ENCODE results near the gene ST6GAL1. TPM values are rescaled to one million over a fixed set of nuclear protein-coding genes. Genes with fewer than 3 reads are reported as not detected.

The ST6GAL1 gene
- total and polyA plus RNA-seq, 2 experiments from 2014 or later = 17.6 to 65.1 TPM

DNA sequence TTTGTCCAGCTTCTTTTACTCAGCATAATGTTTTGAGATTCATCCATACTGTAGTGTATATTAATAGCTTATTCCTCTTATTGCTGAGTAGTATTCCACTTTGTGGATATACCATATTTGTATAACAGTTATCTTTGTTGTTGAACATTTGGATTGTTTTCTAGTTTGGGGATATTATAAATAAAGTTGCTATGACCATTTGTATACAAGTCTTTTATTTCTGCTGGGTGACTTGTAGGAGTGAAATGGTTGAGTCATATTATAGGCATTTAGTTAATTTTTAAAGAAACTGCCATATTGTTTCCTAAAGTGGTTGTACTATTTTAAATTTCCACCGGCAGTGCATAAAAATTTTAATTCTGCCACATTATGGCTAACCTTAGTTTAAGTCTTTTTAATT lies 155.6 kb downstream of the ST6GAL1 start:
- H3K4me2 ChIP-seq = no peak overlapping the region
- H3K27me3 ChIP-seq (ENCODE audit: insufficient read depth) = no peaks in the 10 kb centered on the region
- Mint-ChIP-seq H3K27me3 (ENCODE audit: insufficient read depth, low read depth, poor library complexity) (peaks cover 5% of the 10 kb centered on the region), H3K4me1 (peaks cover 13% of the 10 kb centered on the region), H3K4me3 (no peak overlapping the region), H3K36me3 (ENCODE audit: low read depth) (peaks cover 21% of the 10 kb centered on the region; the same call in 2 of the 3 replicates), H3K27ac (no peak overlapping the region), H3K9me3 (peaks cover 32% of the 10 kb centered on the region)
- H3K27ac ChIP-seq (ENCODE audit: low read depth) = no peak overlapping the region
- no peak overlapping the region for H3K4me3 ChIP-seq
- ATAC-seq (no peak), DNase-seq (ENCODE audit: low spot score) (no peak)
- TF ChIP-seq STAT1 (IDR thresholded peaks at IDR 0.05; ENCODE audit: unreplicated experiment) = no peak
- no peak for TF ChIP-seq EZH2 (IDR thresholded peaks at IDR 0.05; ENCODE audit: low read depth, unreplicated experiment)
- TF ChIP-seq, protein P1, sequence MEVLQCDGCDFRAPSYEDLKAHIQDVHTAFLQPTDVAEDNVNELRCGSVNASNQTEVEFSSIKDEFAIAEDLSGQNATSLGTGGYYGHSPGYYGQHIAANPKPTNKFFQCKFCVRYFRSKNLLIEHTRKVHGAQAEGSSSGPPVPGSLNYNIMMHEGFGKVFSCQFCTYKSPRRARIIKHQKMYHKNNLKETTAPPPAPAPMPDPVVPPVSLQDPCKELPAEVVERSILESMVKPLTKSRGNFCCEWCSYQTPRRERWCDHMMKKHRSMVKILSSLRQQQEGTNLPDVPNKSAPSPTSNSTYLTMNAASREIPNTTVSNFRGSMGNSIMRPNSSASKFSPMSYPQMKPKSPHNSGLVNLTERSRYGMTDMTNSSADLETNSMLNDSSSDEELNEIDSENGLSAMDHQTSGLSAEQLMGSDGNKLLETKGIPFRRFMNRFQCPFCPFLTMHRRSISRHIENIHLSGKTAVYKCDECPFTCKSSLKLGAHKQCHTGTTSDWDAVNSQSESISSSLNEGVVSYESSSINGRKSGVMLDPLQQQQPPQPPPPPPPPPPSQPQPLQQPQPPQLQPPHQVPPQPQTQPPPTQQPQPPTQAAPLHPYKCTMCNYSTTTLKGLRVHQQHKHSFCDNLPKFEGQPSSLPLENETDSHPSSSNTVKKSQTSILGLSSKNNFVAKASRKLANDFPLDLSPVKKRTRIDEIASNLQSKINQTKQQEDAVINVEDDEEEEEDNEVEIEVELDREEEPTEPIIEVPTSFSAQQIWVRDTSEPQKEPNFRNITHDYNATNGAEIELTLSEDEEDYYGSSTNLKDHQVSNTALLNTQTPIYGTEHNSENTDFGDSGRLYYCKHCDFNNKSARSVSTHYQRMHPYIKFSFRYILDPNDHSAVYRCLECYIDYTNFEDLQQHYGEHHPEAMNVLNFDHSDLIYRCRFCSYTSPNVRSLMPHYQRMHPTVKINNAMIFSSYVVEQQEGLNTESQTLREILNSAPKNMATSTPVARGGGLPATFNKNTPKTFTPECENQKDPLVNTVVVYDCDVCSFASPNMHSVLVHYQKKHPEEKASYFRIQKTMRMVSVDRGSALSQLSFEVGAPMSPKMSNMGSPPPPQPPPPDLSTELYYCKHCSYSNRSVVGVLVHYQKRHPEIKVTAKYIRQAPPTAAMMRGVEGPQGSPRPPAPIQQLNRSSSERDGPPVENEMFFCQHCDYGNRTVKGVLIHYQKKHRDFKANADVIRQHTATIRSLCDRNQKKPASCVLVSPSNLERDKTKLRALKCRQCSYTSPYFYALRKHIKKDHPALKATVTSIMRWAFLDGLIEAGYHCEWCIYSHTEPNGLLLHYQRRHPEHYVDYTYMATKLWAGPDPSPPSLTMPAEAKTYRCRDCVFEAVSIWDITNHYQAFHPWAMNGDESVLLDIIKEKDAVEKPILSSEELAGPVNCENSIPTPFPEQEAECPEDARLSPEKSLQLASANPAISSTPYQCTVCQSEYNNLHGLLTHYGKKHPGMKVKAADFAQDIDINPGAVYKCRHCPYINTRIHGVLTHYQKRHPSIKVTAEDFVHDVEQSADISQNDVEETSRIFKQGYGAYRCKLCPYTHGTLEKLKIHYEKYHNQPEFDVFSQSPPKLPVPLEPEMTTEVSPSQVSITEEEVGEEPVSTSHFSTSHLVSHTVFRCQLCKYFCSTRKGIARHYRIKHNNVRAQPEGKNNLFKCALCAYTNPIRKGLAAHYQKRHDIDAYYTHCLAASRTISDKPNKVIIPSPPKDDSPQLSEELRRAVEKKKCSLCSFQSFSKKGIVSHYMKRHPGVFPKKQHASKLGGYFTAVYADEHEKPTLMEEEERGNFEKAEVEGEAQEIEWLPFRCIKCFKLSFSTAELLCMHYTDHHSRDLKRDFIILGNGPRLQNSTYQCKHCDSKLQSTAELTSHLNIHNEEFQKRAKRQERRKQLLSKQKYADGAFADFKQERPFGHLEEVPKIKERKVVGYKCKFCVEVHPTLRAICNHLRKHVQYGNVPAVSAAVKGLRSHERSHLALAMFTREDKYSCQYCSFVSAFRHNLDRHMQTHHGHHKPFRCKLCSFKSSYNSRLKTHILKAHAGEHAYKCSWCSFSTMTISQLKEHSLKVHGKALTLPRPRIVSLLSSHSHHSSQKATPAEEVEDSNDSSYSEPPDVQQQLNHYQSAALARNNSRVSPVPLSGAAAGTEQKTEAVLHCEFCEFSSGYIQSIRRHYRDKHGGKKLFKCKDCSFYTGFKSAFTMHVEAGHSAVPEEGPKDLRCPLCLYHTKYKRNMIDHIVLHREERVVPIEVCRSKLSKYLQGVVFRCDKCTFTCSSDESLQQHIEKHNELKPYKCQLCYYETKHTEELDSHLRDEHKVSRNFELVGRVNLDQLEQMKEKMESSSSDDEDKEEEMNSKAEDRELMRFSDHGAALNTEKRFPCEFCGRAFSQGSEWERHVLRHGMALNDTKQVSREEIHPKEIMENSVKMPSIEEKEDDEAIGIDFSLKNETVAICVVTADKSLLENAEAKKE (CRISPR knock-in tag; IDR thresholded peaks at IDR 0.05) = no peak
- no peak for TF ChIP-seq ZNF114 (CRISPR knock-in tag; IDR thresholded peaks at IDR 0.05)
- TF ChIP-seq JUNB (IDR thresholded peaks at IDR 0.05; ENCODE audit: unreplicated experiment) = no peak
- no peak for TF ChIP-seq POLR2AphosphoS5 (IDR thresholded peaks at IDR 0.05; ENCODE audit: low read depth)
- TF ChIP-seq, protein P2, sequence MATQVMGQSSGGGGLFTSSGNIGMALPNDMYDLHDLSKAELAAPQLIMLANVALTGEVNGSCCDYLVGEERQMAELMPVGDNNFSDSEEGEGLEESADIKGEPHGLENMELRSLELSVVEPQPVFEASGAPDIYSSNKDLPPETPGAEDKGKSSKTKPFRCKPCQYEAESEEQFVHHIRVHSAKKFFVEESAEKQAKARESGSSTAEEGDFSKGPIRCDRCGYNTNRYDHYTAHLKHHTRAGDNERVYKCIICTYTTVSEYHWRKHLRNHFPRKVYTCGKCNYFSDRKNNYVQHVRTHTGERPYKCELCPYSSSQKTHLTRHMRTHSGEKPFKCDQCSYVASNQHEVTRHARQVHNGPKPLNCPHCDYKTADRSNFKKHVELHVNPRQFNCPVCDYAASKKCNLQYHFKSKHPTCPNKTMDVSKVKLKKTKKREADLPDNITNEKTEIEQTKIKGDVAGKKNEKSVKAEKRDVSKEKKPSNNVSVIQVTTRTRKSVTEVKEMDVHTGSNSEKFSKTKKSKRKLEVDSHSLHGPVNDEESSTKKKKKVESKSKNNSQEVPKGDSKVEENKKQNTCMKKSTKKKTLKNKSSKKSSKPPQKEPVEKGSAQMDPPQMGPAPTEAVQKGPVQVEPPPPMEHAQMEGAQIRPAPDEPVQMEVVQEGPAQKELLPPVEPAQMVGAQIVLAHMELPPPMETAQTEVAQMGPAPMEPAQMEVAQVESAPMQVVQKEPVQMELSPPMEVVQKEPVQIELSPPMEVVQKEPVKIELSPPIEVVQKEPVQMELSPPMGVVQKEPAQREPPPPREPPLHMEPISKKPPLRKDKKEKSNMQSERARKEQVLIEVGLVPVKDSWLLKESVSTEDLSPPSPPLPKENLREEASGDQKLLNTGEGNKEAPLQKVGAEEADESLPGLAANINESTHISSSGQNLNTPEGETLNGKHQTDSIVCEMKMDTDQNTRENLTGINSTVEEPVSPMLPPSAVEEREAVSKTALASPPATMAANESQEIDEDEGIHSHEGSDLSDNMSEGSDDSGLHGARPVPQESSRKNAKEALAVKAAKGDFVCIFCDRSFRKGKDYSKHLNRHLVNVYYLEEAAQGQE (IDR thresholded peaks at IDR 0.05; ENCODE audit: unreplicated experiment) = no peak
- no peak for TF ChIP-seq ZNF331 (CRISPR knock-in tag; IDR thresholded peaks at IDR 0.05; ENCODE audit: low read depth)
- no peak for TF ChIP-seq CREB1 (CRISPR knock-in tag; IDR thresholded peaks at IDR 0.05; ENCODE audit: low read depth)
- no peak for TF ChIP-seq EZH2phosphoT487 (IDR thresholded peaks at IDR 0.05; ENCODE audit: unreplicated experiment)
- no peak overlapping the region for H2AFZ ChIP-seq
- no peaks in the 10 kb centered on the region for H3K9me2 ChIP-seq (ENCODE audit: insufficient read depth)
- H3F3A ChIP-seq (replicated peaks; ENCODE audit: low read depth) = no peaks in the 10 kb centered on the region
- peaks cover 13% of the 10 kb centered on the region for H3K4me1 ChIP-seq (ENCODE audit: insufficient read depth)
- H3K79me2 ChIP-seq (replicated peaks; ENCODE audit: insufficient read depth) = no peaks in the 10 kb centered on the region
- no peaks in the 10 kb centered on the region for H4K20me1 ChIP-seq (replicated peaks; ENCODE audit: insufficient read depth)
- no peaks in the 10 kb centered on the region for H3K36me3 ChIP-seq (ENCODE audit: insufficient read depth)
